Fibroblast of lung (primary cell): Measurements from ENCODE around the gene TAS2R38.

ENCODE experiments used
- EZH2 ChIP-seq: IDR thresholded peaks from 2 replicates; pipeline ENCODE4 v1.5.1; 2012; ENCODE audit warnings: low read length, control low read depth, mild to moderate bottlenecking; ENCODE audit errors: missing control alignments
- TF ChIP-seq, protein P1 (sequence below), 2 donors: IDR thresholded peaks in 1 of 2; conservative IDR thresholded peaks in 1 of 2; 1 replicate in 1 of 2; 2 replicates in 1 of 2; pipeline ENCODE4 v1.5.1; 2011 to 2012; ENCODE audit warnings: low read length in 2 of 2, control low read depth in 1 of 2, inconsistent platforms in 1 of 2, low read depth in 1 of 2, mild to moderate bottlenecking in 1 of 2

GRCh38 chr7:141954334-141954733, 19.2 kb downstream of the TAS2R38 start:
- TF ChIP-seq, protein P1, sequence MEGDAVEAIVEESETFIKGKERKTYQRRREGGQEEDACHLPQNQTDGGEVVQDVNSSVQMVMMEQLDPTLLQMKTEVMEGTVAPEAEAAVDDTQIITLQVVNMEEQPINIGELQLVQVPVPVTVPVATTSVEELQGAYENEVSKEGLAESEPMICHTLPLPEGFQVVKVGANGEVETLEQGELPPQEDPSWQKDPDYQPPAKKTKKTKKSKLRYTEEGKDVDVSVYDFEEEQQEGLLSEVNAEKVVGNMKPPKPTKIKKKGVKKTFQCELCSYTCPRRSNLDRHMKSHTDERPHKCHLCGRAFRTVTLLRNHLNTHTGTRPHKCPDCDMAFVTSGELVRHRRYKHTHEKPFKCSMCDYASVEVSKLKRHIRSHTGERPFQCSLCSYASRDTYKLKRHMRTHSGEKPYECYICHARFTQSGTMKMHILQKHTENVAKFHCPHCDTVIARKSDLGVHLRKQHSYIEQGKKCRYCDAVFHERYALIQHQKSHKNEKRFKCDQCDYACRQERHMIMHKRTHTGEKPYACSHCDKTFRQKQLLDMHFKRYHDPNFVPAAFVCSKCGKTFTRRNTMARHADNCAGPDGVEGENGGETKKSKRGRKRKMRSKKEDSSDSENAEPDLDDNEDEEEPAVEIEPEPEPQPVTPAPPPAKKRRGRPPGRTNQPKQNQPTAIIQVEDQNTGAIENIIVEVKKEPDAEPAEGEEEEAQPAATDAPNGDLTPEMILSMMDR (conservative IDR thresholded peaks at IDR 0.05 in 1 of 2, IDR thresholded peaks at IDR 0.05 in 1 of 2; ENCODE audit: low read depth in 1 of 2, low read length in 2 of 2), result no peak
- TF ChIP-seq EZH2, result no peak
